Neural progenitor cell (in vitro differentiated cells): ENCODE results near the gene HIVEP2.

ENCODE experiments used
- EZH2 ChIP-seq: fragments of 200-600 bp; sonication (generic); IDR thresholded peaks from 2 replicates; pipeline ENCODE4 v1.6.1; 2017; ENCODE audit warnings: antibody characterized with exemption, mild to moderate bottlenecking, moderate library complexity
- TF ChIP-seq, protein P1 (sequence below): fragments of 200-600 bp; sonication (generic); IDR thresholded peaks from 2 replicates; pipeline ENCODE4 v1.5.1; 2017; ENCODE audit warnings: antibody characterized with exemption, mild to moderate bottlenecking

- TF ChIP-seq, protein P1, sequence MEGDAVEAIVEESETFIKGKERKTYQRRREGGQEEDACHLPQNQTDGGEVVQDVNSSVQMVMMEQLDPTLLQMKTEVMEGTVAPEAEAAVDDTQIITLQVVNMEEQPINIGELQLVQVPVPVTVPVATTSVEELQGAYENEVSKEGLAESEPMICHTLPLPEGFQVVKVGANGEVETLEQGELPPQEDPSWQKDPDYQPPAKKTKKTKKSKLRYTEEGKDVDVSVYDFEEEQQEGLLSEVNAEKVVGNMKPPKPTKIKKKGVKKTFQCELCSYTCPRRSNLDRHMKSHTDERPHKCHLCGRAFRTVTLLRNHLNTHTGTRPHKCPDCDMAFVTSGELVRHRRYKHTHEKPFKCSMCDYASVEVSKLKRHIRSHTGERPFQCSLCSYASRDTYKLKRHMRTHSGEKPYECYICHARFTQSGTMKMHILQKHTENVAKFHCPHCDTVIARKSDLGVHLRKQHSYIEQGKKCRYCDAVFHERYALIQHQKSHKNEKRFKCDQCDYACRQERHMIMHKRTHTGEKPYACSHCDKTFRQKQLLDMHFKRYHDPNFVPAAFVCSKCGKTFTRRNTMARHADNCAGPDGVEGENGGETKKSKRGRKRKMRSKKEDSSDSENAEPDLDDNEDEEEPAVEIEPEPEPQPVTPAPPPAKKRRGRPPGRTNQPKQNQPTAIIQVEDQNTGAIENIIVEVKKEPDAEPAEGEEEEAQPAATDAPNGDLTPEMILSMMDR, result no peak
- TF ChIP-seq EZH2, result no peak
Measured at GRCh38 chr6:142841915-142842314, 103.1 kb downstream of the HIVEP2 start.
